GM18870 (cell line): ENCODE data around the gene PSEN2.
"Not testable (repeated sequence)": the region's sequence is repeated elsewhere in the genome, so short reads cannot be mapped to it uniquely, and the experiment has no call there.

Experiments used
- ATAC-seq: cut with Tn5 transposase; IDR thresholded peaks from one replicate; pipeline ENCODE4 v1.9.1; 2021; ENCODE audit warnings: moderate library complexity; ENCODE audit not compliant: unreplicated experiment

PSEN2 gene

GRCh38 chr1:226870401-226871279 is at the start of gene PSEN2:
Gene PSEN2, plus strand, starts transcription at chr1:226870616. Its CDS starts 11,292 bp downstream, at chr1:226881908.
- ATAC-seq, result peak; percentile 64

GRCh38 chr1:226820941-226821718 is 49.3 kb upstream of the PSEN2 start:
- ATAC-seq, result no peak

- ATAC-seq, result no peak
Measured at GRCh38 chr1:226821719-226822085, 48.7 kb upstream of the PSEN2 start.

GRCh38 chr1:226823643-226824042 is 46.8 kb upstream of the PSEN2 start:
- ATAC-seq, result no peak

GRCh38 chr1:226825037-226825745 is 45.2 kb upstream of the PSEN2 start:
- no peak for ATAC-seq

GRCh38 chr1:226825746-226826100 is 44.7 kb upstream of the PSEN2 start:
- no peak for ATAC-seq

DNA sequence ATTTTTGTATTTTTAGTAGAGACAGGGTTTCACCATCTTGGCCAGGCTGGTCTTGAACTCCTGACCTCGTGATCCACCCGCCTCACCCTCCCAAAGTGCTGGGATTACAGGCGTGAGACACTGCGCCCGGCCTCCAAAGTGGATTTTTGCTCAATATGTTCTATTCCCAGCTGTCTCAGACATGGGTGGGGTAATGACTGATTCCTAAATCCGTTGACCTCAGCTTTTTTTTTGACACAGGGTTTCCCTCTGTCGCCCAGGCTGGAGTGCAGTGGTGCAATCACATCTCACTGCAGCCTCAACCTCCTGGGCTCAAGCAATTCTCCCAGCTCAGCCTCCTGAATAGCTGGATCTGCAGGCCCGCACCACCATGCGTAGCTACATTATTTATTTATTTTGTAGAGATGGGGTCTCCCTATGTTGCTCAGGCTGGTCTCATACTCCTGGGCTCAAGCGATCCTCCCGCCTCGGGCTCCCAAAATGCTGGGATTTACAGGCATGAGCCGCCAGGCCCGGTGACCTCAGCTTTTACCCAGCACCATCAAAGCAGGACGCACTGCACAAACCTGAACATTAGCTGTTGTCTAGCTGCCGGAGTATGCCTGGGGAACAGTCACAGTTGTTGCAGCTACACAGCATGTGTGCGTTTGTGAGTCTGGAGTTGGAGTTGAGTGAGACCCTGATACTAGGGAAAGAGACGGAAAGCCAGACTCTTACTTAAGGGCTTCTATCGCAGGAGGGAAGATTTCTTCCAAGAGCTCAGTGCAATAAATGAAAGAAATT is 43.7 kb upstream of the PSEN2 start:
- ATAC-seq, result no peak

GRCh38 chr1:226827458-226827857 is 43.0 kb upstream of the PSEN2 start:
- no peak for ATAC-seq

- peak; percentile 71 for ATAC-seq
Measured at GRCh38 chr1:226827968-226828513, 42.4 kb upstream of the PSEN2 start.

DNA sequence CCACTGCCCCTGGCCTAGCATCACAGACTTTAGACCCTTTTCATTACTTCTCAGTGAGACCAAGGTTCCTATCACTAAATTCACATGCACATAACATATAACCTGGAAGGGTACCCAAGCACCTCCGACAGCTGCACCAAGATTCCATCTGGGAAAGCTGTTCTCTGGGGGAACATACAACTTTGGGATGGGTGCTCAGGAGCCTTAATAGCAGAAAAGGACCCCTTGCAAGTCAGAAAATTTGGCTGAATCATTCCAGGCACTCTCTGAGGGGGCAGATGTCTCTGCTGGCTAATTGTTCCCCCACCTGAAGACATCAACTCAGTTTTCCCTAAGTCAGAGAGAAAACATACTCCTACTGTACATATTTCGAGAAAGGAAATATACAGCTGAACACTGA is 41.3 kb upstream of the PSEN2 start:
- no peak for ATAC-seq

DNA sequence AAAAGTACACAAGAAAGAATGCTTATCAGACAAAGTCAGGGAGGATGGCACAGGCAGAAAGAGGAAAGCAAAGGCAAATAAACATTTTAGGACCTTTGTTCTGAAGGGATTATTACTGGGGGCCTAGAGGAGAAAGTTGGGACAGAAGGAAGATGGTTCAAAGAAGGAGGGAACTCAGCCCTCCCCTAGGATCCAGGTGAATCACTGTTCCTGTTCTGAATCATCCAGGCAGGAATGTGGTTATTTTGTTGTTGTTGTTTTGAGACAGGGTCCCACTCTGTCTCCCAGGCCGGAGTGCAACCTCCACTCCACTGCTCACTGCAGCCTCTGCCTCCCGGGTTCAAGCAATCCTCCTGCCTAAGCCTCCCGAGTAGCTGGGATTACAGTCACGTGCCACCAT is 38.5 kb upstream of the PSEN2 start:
- no peak for ATAC-seq

- no peak for ATAC-seq
Measured at GRCh38 chr1:226832613-226833012, 37.8 kb upstream of the PSEN2 start.

DNA sequence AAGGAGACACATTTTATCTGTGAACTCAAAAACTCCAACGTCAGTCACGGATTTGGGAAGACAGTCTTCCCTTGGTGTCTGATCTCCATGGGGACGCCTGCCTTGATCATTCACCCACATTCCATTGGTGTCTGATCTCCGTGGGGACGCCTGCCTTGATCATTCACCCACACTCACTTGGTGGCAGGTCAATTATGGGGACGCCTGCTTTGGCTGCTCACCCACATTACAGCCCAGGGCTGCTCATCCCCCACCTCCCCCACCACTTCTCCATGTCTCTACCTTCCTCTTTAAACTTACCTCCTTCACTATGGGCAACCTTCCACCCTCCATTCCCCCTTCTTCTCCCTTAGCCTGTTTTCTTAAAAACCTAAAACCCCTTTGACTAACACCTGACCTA is 36.2 kb upstream of the PSEN2 start:
- not testable (repeated sequence) for ATAC-seq

DNA sequence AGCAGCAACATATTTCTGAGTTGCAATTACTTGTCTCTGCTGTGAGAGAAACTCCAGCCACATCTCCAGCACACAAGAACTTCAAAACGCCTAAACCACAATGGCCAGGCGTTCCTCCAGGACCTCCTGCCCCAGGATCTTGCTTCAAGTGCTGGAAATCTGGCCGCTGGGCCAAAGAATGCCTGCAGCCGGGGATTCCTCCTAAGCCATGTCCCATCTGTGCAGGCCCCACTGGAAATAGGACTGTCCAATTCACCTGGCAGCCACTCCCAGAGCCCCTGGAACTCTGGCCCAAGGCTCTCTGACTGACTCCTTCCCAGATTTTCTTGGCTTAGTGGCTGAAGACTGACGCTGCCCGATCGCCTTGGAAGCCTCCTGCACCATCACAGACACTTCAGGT is 35.0 kb upstream of the PSEN2 start:
- not testable (repeated sequence) for ATAC-seq

GRCh38 chr1:226837966-226838365 is 32.5 kb upstream of the PSEN2 start:
- not testable (repeated sequence) for ATAC-seq

DNA sequence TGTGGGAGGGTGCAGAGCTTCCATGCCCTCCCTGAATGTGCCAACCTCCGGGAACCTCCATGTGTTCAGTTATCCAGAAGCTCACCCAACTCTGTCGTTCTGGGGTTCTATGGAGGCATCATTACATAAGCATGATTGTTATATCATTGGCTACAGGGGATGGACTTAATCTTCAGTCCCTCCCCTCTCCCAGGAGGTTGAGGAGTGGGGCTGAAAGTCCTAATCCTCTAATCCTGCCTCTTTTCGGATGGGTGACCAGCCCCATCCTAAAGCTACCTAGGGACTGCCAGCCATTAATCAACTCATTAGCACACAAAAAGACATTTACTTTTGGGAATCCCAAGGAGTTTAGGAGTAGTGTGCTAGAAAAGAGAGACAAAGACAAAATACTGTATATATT is 32.0 kb upstream of the PSEN2 start:
- no peak for ATAC-seq

DNA sequence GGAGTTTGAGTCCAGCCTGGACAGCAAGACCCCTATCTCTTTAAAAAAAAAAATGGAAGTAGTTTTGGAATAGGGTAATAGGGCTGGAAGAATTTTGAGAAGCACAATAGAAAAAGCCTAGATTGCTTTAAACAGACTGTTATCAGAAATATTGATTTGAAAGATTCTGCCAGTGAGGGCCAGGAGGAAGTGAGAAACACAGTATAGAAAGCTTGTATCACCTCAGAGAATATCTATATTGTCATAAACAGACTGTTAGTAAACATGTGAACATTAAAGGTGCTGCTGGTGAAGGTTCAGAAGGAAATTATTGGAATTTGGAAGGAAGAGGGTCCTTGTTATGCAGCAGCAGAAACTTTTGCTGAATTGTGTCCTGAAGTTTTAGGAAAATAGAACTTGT is 24.8 kb upstream of the PSEN2 start:
- no peak for ATAC-seq

DNA sequence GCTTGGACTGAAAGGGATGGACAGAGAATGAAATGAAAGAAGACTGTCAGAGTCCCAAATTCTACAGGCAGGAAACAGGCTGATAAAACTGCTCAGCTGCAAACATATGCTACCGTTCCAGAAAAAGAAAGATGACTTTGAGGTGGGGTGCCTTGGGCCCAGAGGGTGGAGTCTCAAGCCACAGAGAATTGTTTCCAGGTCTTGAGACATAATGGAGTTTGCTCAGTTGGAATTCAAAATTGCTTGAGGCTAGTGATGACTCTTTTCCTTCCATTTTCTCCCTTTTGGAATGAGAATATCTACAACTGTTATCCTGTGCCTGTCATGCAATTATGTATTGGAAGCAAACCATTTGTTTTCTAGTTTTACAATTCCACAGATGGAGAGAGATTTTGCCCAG is 23.6 kb upstream of the PSEN2 start:
- no peak for ATAC-seq

- ATAC-seq, result not testable (repeated sequence)
Measured at GRCh38 chr1:226854548-226854947, 15.9 kb upstream of the PSEN2 start.

DNA sequence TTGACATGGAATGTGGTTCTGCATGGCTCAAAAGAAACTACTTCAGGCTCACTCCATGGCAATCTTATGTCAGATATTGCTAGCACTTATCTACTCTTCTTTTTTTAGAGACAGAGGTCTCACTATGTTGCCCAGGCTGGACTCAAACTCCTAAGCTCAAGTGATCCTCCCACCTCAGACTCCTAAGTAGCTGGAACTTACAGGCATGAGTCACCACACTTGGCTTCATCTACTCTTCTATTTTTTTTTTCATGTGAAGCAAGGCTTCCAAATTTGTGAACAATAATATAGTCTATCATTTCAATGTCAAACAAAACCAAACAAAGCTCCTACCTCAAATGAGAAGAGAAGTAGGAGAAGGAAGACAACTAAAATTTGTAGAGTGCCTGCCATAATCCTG is 7.5 kb upstream of the PSEN2 start:
- no peak for ATAC-seq

GRCh38 chr1:226863446-226863845 is 7.0 kb upstream of the PSEN2 start:
- no peak for ATAC-seq
